NB4 (cell line): Measurements from ENCODE around the gene KRABD2.

Experiments
- CTCF ChIP-seq: IDR thresholded peaks from one replicate; pipeline ENCODE4 v1.5.1; 2012; ENCODE audit warnings: low read depth, low read length
- POLR2A ChIP-seq: IDR thresholded peaks from 2 replicates; pipeline ENCODE4 v1.6.1; 2011; ENCODE audit warnings: mild to moderate bottlenecking; ENCODE audit not compliant: insufficient read length; ENCODE audit errors: extremely low read depth

- TF ChIP-seq CTCF (no peak), POLR2A (no peak)
These were observed 37.8 kb downstream of the KRABD2 start for GRCh38 chr17:8338753-8339140.
